ENCODE measurements around the gene RPS21.

DNA sequence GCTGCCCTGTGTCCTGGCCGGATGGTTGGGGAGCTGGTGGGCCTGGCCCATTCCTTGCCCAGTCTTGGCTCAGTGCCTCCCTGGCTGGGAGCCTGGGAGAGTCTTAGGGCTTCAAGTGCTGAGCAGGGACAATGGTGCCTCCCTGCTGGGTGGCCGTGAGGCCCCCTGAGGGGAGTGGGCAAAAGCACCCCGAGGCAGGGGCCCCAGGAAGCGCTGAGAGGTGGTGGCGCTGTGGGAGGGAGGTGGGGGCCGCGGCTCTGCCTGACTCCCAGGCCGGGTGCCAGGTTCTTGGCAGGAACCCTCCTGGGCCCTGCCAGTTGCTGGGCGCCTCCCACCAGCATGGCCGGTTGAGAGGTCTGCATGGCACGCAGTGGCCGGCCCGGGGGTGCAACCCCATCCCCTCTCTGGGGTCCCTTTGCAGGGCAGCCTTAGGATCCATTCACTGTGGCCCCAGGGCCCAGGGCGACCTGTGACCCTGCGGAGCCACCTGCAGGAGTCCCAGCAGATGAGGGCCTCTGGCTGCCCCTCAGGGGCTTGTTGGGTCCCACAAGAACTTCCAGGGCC lies 9.2 kb upstream of the RPS21 start:
- TF ChIP-seq POLR2AphosphoS5 (IDR thresholded peaks at IDR 0.05), result no peak
- TF ChIP-seq, protein P1, sequence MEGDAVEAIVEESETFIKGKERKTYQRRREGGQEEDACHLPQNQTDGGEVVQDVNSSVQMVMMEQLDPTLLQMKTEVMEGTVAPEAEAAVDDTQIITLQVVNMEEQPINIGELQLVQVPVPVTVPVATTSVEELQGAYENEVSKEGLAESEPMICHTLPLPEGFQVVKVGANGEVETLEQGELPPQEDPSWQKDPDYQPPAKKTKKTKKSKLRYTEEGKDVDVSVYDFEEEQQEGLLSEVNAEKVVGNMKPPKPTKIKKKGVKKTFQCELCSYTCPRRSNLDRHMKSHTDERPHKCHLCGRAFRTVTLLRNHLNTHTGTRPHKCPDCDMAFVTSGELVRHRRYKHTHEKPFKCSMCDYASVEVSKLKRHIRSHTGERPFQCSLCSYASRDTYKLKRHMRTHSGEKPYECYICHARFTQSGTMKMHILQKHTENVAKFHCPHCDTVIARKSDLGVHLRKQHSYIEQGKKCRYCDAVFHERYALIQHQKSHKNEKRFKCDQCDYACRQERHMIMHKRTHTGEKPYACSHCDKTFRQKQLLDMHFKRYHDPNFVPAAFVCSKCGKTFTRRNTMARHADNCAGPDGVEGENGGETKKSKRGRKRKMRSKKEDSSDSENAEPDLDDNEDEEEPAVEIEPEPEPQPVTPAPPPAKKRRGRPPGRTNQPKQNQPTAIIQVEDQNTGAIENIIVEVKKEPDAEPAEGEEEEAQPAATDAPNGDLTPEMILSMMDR (IDR thresholded peaks at IDR 0.05 in 8 of 11, conservative IDR thresholded peaks at IDR 0.05 in 3 of 11), result no peak
